Transverse colon (tissue), 3 donors: Measurements from ENCODE around the gene SEMA4A.

Experiments
- EP300 ChIP-seq: sonication (generic); formaldehyde crosslinking; IDR thresholded peaks from one replicate; pipeline ENCODE4 v1.6.1; 2017; ENCODE audit warnings: antibody characterized with exemption, low read depth
- POLR2A ChIP-seq: fragments of 450-650 bp; IDR thresholded peaks from one replicate; pipeline ENCODE4 v1.6.1; 2016; ENCODE audit warnings: antibody characterized with exemption, mild to moderate bottlenecking, moderate library complexity
- TF ChIP-seq, protein P1 (sequence below), 5 experiments: fragments of 200-600 bp in 3 of 5; fragments of 450-650 bp in 2 of 5; sonication (generic) in 3 of 5; IDR thresholded peaks; 1 replicate in 2 of 5; 2 replicates in 3 of 5; pipeline ENCODE4 v1.5.1; 2016 to 2017; ENCODE audit warnings: antibody characterized with exemption in 5 of 5, inconsistent platforms in 3 of 5, mild to moderate bottlenecking in 2 of 5, moderate library complexity in 1 of 5

DNA sequence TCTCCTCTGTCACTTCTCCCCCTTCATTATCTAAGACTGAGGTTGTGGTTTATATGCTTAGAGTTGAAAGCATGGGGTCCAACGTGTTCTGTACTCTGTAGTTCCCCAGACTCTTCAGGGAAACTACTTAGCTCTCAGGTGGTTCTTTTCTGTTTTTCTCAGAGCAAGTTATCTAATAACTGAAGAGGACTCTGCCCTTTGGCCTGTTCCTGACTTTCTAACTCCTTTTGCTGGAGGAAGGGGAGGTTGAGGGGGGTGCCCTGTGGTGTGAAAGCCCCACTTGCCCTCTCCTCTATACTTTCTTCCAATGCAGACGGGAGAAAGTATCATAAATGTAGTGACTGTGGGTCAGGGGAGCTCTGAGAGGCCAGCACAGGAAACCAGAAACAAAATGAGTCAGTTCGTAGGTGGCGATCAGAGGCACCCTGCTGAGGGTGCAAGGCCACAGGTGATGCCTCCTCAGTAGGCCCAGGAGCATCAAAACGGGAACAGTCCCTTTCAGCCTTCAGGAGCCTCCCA lies 45.5 kb downstream of the SEMA4A start:
- TF ChIP-seq, protein P1, sequence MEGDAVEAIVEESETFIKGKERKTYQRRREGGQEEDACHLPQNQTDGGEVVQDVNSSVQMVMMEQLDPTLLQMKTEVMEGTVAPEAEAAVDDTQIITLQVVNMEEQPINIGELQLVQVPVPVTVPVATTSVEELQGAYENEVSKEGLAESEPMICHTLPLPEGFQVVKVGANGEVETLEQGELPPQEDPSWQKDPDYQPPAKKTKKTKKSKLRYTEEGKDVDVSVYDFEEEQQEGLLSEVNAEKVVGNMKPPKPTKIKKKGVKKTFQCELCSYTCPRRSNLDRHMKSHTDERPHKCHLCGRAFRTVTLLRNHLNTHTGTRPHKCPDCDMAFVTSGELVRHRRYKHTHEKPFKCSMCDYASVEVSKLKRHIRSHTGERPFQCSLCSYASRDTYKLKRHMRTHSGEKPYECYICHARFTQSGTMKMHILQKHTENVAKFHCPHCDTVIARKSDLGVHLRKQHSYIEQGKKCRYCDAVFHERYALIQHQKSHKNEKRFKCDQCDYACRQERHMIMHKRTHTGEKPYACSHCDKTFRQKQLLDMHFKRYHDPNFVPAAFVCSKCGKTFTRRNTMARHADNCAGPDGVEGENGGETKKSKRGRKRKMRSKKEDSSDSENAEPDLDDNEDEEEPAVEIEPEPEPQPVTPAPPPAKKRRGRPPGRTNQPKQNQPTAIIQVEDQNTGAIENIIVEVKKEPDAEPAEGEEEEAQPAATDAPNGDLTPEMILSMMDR (IDR thresholded peaks at IDR 0.05): no peak
- TF ChIP-seq POLR2A (no peak), EP300 (no peak)
